K562 (cell line): Measurements from ENCODE around the gene ALDH8A1. TPM values are rescaled to one million over a fixed set of nuclear protein-coding genes. Genes with fewer than 3 reads are reported as not detected.

ENCODE experiments used
- DLX4 ChIP-seq: fragments of 250-450 bp; sonication (Bioruptor Pico); IDR thresholded peaks from 2 replicates; pipeline ENCODE4 v1.6.1; 2021; ENCODE audit warnings: mild to moderate bottlenecking
- GATAD2A ChIP-seq: fragments of 450-650 bp; IDR thresholded peaks from 2 replicates; pipeline ENCODE4 v1.6.1; 2017
- MAFF ChIP-seq: IDR thresholded peaks from 2 replicates; pipeline ENCODE4 v1.6.1; 2012; ENCODE audit warnings: low read length, improper control_type of control experiment
- MECOM ChIP-seq: fragments of 250-450 bp; sonication (Bioruptor Pico); IDR thresholded peaks from 2 replicates; pipeline ENCODE4 v1.8.0; 2022; ENCODE audit warnings: inconsistent platforms
- NEUROD1 ChIP-seq: fragments of 150-350 bp; IDR thresholded peaks from 2 replicates; pipeline ENCODE4 v1.6.1; 2014; ENCODE audit warnings: borderline replicate concordance, low read length, low read depth; ENCODE audit not compliant: partially characterized antibody
- NFATC3 ChIP-seq: fragments of 450-650 bp; IDR thresholded peaks from 2 replicates; pipeline ENCODE4 v1.6.1; 2017; ENCODE audit warnings: mild to moderate bottlenecking
- NFE2 ChIP-seq: IDR thresholded peaks from 2 replicates; pipeline ENCODE4 v1.6.1; 2014; ENCODE audit warnings: antibody characterized with exemption, low read depth
- PHB2 ChIP-seq: fragments of 450-650 bp; IDR thresholded peaks from 2 replicates; pipeline ENCODE4 v1.6.1; 2017; ENCODE audit warnings: low read depth
- PURB ChIP-seq: sonication (generic); formaldehyde crosslinking; IDR thresholded peaks from 2 replicates; pipeline ENCODE4 v1.9.0; 2021; ENCODE audit warnings: low read depth, mild to moderate bottlenecking, missing genetic modification reagents
- RBM14 ChIP-seq: fragments of 200-400 bp; formaldehyde crosslinking; IDR thresholded peaks from 2 replicates; pipeline ENCODE4 v1.6.1; 2018; ENCODE audit warnings: low read depth, mild to moderate bottlenecking, low read length, moderate library complexity, borderline replicate concordance; ENCODE audit not compliant: insufficient read depth
- RFX1 ChIP-seq: fragments of 450-650 bp; IDR thresholded peaks from 2 replicates; pipeline ENCODE4 v1.6.1; 2016; ENCODE audit warnings: mild to moderate bottlenecking, moderate library complexity
- SNRNP70 ChIP-seq: fragments of 200-400 bp; formaldehyde crosslinking; optimal IDR thresholded peaks from 2 replicates; pipeline ENCODE3; 2017; ENCODE audit warnings: low read depth, low read length
- TRIM24 ChIP-seq, 2 experiments: fragments of 450-650 bp; IDR thresholded peaks; 2 replicates each; pipeline ENCODE4 v1.6.1; 2016
- ZFPM2 ChIP-seq: fragments of 250-450 bp; sonication (Bioruptor Pico); IDR thresholded peaks from 2 replicates; pipeline ENCODE4 v1.5.1; 2022; ENCODE audit warnings: mild to moderate bottlenecking
- ZKSCAN1 ChIP-seq: fragments of 150-350 bp; IDR thresholded peaks from 2 replicates; pipeline ENCODE4 v1.6.1; 2016; ENCODE audit warnings: low read depth, low read length
- ZNF197 ChIP-seq: fragments of 200-800 bp; sonication (Bioruptor generic); IDR thresholded peaks from 2 replicates; pipeline ENCODE4 v1.6.1; 2016; ENCODE audit warnings: low read depth, missing genetic modification characterization, missing compliant biosample characterization
- ZNF316 ChIP-seq: fragments of 450-650 bp; IDR thresholded peaks from 2 replicates; pipeline ENCODE4 v1.6.1; 2016
- ZNF347 ChIP-seq: fragments of 450-650 bp; formaldehyde crosslinking; IDR thresholded peaks from 2 replicates; pipeline ENCODE4 v1.4.0; 2020; ENCODE audit warnings: low read depth, mild to moderate bottlenecking, moderate library complexity
- ZNF589 ChIP-seq: fragments of 200-800 bp; sonication (Bioruptor generic); IDR thresholded peaks from 2 replicates; pipeline ENCODE4 v1.6.1; 2016; ENCODE audit warnings: low read depth, missing genetic modification characterization, missing compliant biosample characterization
- polyA plus RNA-seq, 8 experiments: library from polyadenylated mRNA; depleted of rRNA in 4 of 8; stranded (reverse) in 5 of 8; unstranded in 3 of 8; fragments of >200 nt; fragmentation: Nextera tagmentation in 2 of 8; fragmentation: Illumina TruSeq in 1 of 8; extraction: Ambion mirVana in 2 of 8; extraction: Trizol in 1 of 8; gene quantifications; 2 replicates each; pipeline versions ENCODE4 v1.2.1 to v1.2.3, GENCODE V29; 2011 to 2014; ENCODE audit warnings: inconsistent platforms in 1 of 8, missing spikeins in 1 of 8
- total RNA-seq, 7 experiments: library from RNA; depleted of rRNA in 6 of 7; stranded (reverse); fragments of >200 nt in 6 of 7; fragmentation: Illumina TruSeq in 2 of 7; extraction: Trizol in 2 of 7; gene quantifications; 2 replicates each; pipeline versions ENCODE4 v1.2.1 to v1.2.3, GENCODE V29; 2011 to 2021; ENCODE audit warnings: low replicate concordance in 1 of 7

The ALDH8A1 gene
- total and polyA plus RNA-seq, 9 of the 15 experiments (the other 6 are each of a cell fraction or from before 2014, with no cell fraction given), result 0.03 to 0.18 (median 0.04) TPM; not detected in 2

GRCh38 chr6:134954272-134955000 lies 4.5 kb upstream of the ALDH8A1 start (continued):
- no peak for TF ChIP-seq DLX4 (CRISPR knock-in tag)
- no peak for TF ChIP-seq ZNF589
- no peak for TF ChIP-seq MECOM (CRISPR knock-in tag)
- TF ChIP-seq RFX1, result no peak
- TF ChIP-seq NFE2, result peak; percentile 78
- no peak for TF ChIP-seq PHB2
- no peak for TF ChIP-seq ZKSCAN1
- no peak for TF ChIP-seq NFATC3
- no peak for TF ChIP-seq ZFPM2 (CRISPR knock-in tag)
- TF ChIP-seq RBM14, result no peak
- TF ChIP-seq ZNF347 (CRISPR knock-in tag), result no peak
- no peak for TF ChIP-seq SNRNP70
- no peak for TF ChIP-seq PURB (CRISPR knock-in tag)
- no peak for TF ChIP-seq GATAD2A
- no peak for TF ChIP-seq TRIM24 (IDR thresholded peaks at IDR 0.05)
- no peak for TF ChIP-seq NEUROD1
- TF ChIP-seq ZNF316, result peak; percentile 46
- TF ChIP-seq MAFF, result peak; percentile 24; the same call in 1 of the 2 replicates
- TF ChIP-seq ZNF197 (CRISPR knock-in tag), result no peak
